GM21619 (cell line): ENCODE measurements around the gene NDUFA13.

Experiments
- ATAC-seq: cut with Tn5 transposase; IDR thresholded peaks from one replicate; pipeline ENCODE4 v1.9.1; 2021; ENCODE audit not compliant: unreplicated experiment

The NDUFA13 gene

DNA sequence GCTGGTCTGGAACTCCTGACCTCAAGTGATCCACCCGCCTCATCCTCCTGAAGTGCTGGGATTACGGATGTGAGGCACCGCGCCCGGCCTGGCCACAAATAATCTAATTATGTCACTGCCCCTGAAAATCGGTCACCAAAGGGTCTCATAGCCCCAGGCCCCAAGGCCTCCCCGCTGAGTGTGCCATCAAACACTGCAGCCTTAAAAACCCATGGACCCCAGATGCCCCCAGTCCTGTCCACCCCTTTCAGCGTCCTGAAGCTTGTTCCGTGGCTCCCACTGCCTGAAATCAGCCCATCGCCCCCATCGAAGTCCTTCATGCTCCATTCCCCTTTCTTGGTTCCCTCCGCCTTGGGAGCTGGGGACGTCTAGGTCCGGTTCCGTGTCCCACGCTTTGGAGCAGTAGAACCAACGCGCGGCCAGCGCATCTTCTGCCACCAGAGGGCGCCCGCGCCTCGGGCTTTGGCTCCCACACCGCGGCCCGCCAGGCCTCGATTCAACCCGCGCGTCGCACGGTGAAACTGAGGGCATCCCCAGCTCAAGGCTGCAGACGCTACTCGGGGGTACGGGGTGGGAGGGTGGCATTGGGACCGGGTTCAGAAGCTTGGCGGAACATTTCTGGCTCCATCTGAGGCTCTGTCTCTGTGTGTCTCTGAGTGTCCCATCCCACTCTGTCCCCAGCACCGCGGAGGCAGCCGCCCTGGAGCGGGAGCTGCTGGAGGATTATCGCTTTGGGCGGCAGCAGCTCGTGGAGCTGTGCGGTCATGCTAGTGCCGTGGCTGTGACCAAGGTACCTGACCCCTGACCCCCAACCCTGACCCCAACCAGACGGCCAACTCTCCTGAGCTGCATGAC, 16.2 kb downstream of the NDUFA13 start:
- peak; percentile 52 for ATAC-seq

- no peak for ATAC-seq
Measured at GRCh38 chr19:19532806-19533701, 17.0 kb downstream of the NDUFA13 start.

- no peak for ATAC-seq
Measured at GRCh38 chr19:19533841-19534240, 17.8 kb downstream of the NDUFA13 start.

DNA sequence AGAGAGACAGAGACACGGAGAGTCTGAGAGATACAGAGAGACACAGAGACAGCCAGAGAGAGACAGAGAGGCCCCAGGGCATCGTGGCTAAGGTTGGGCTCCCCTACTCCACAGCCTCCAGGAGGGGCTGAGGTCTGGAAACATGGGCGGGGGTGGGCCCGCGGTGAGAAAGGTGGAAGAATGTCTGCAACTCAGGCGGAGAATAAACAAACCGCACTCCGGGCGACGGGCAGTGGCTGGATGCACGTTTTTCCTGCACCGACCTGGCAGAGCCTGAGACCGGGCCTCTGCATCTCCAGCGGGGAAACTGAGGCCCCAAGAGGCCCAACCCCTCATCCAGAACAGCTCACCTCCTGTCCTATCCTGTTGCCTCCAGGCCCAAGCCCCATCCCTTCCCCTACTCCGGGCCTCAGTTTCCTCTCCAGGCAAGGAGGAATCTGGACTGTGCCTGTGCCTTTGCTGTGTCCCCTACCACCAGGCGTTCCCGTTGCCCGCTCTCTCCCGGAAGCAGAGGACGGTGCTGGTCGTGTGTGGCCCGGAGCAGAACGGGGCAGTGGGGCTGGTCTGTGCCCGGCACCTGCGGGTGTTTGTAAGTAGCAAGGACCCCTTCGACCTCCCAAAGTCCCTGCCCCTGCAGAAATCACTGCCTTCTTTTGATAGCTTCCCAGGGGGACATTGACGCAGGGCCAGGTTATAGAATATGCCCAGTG, 18.7 kb downstream of the NDUFA13 start:
- ATAC-seq: no peak

- no peak for ATAC-seq
Measured at GRCh38 chr19:19535311-19536191, 19.5 kb downstream of the NDUFA13 start.

- ATAC-seq: no peak
Measured at GRCh38 chr19:19537075-19538048, 21.3 kb downstream of the NDUFA13 start.

- no peak for ATAC-seq
Measured at GRCh38 chr19:19538061-19538784, 22.2 kb downstream of the NDUFA13 start, which contains the start of gene CILP2. Gene CILP2 (plus strand): TSS chr19:19538265. CDS start chr19:19538350, 85 bp downstream.

- ATAC-seq: no peak
Measured at GRCh38 chr19:19538785-19539166, 22.8 kb downstream of the NDUFA13 start.

GRCh38 chr19:19539698-19540063, 23.7 kb downstream of the NDUFA13 start:
- no peak for ATAC-seq

DNA sequence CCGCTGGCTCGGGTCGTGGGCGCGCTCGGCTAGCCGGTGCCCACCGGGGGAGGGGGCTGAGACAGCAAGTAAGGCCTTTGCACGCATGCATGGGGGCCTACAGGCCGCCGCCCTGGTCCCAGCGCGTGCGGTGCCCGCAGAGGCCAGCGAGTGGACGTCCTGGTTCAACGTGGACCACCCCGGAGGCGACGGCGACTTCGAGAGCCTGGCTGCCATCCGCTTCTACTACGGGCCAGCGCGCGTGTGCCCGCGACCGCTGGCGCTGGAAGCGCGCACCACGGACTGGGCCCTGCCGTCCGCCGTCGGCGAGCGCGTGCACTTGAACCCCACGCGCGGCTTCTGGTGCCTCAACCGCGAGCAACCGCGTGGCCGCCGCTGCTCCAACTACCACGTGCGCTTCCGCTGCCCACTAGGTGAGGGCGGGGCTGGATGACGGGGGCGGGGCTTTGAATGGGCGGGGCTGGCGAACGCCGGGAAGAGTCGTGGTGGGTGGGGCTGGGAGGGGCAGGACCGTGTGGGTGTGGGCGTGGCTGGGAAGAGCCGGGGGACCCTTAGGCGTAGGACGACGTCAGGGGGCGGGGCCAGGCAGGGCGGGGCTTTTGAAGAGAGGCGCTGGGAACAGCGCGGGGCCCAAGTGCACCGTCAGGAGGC, 24.2 kb downstream of the NDUFA13 start:
- ATAC-seq: no peak

DNA sequence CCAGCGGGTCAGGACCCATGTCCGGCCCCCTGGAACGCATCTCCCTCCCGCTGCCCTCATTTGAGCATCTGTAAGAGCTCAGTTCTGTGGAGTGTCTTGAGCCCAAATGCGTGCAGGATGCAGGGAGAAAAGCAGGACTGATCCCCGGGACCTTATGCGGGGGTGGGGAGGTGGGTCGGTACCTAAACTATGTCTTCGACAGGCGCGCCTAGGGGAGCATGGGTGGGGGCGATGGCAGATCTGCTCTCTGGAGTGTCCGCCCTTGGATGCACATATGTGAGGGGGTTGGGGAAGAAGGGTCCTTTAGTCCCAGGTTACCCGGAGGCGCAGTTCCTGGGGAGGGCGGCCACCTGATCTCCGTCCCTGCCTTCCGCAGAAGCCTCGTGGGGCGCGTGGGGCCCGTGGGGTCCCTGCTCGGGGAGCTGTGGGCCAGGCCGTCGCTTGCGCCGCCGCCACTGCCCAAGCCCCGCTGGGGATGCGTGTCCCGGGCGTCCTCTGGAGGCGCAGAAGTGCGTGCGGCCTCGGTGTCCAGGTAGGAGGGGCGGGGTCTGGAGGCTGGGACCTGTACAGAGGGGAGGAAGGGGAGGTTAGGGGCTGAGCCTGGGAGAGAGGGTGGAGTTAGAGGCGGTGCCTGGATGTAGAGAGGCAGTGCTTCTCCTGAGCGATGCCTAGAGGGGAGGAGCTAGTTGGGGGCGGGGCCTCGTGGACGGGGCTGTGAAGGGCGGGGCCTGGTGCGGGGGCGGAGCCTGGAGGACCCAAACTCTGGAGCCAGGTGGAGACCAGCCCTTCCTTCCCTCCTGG, 24.9 kb downstream of the NDUFA13 start:
- ATAC-seq: peak; percentile 62

GRCh38 chr19:19541616-19542015, 25.6 kb downstream of the NDUFA13 start:
- no peak for ATAC-seq

DNA sequence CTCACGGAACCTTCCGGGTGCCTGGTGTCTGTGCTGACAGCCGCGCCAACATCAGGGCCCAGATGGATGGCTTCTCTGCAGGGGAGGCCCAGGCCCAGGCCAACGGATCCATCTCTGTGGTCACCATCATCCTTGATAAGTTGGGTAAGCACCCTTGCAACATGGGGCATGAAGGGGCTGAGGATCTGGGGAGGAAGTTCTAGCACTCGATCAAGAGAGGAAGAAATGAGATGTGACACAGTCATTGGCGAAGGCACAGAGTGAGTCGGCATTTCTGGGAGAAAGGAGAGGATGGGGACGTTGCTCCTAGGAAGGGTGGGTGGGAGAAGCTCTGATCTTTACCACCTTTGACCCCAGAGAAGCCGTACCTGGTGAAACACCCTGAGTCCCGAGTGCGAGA, 26.5 kb downstream of the NDUFA13 start:
- ATAC-seq: no peak

- ATAC-seq: no peak
Measured at GRCh38 chr19:19543101-19543500, 27.1 kb downstream of the NDUFA13 start.

DNA sequence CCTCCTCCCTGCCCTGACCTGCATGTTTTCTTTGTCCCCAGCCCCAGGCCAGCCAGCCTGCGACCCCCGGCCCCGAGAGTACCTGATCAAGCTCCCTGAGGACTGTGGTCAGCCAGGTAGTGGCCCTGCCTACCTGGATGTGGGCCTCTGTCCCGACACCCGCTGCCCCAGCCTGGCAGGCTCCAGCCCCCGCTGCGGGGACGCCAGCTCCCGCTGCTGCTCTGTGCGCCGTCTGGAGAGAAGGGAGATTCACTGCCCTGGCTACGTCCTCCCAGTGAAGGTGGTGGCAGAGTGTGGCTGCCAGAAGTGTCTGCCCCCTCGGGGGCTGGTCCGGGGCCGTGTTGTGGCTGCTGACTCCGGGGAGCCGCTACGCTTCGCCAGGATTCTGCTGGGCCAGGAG, 27.6 kb downstream of the NDUFA13 start:
- no peak for ATAC-seq

DNA sequence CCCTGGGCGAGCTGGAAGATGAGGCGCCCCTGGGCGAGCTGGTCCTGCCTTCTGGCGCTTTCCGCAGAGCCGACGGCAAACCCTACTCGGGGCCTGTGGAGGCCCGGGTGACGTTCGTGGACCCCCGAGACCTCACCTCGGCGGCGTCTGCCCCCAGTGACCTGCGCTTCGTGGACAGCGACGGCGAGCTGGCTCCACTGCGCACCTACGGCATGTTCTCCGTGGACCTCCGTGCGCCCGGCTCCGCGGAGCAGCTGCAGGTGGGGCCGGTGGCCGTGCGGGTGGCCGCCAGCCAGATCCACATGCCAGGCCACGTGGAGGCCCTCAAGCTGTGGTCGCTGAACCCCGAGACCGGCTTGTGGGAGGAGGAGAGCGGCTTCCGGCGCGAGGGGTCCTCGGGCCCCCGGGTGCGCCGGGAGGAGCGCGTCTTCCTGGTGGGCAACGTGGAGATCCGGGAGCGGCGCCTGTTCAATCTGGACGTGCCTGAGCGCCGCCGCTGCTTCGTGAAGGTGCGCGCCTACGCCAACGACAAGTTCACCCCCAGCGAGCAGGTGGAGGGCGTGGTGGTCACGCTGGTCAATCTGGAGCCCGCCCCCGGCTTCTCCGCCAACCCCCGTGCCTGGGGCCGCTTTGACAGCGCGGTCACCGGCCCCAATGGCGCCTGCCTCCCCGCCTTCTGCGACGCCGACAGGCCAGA, 28.4 kb downstream of the NDUFA13 start:
- ATAC-seq: no peak
